H1 (cell line): ENCODE data around the gene FGF1. TPM values are rescaled to one million over a fixed set of nuclear protein-coding genes. Genes with fewer than 3 reads are reported as not detected.

Experiments
- CTCF ChIA-PET: fragments of 300-600 bp; sonication (Branson Sonifier 250); formaldehyde crosslinking; loops from one replicate; lab custom pipeline; 2021; ENCODE audit not compliant: partially characterized antibody; lab: Charles Lee
- POLR2A ChIA-PET: fragments of 300-600 bp; sonication (Branson Sonifier 250); formaldehyde crosslinking; loops from one replicate; lab custom pipeline; 2021; ENCODE audit warnings: inconsistent platforms; ENCODE audit not compliant: partially characterized antibody; lab: Charles Lee
- DNase-seq, 2 experiments: peaks; one replicate each; pipeline versions ENCODE4 v3.0.0 to v3.0.0-alpha.2; 2010 to 2022; ENCODE audit warnings: low spot score in 2 of 2, low read depth in 1 of 2, mixed read lengths in 1 of 2
- FAIRE-seq: peaks from 2 replicates; lab custom pipeline; 2011; peaks lifted over from hg19 to GRCh38; lab: Jason Lieb, UNC
- H2AFZ ChIP-seq: 2 replicates; pipeline ENCODE4 v1.8.1; 2012; ENCODE audit warnings: low read length, inconsistent platforms
- H2AK5ac ChIP-seq: 2 replicates; pipeline ENCODE4 v1.6.1; 2013; ENCODE audit warnings: low read depth, low read length
- H2BK120ac ChIP-seq: replicated peaks from 2 replicates; pipeline ENCODE3; 2013; ENCODE audit warnings: low read depth, low read length, inconsistent platforms
- H2BK12ac ChIP-seq: 2 replicates; pipeline ENCODE4 v1.6.1; 2013; ENCODE audit warnings: low read depth, low read length
- H2BK15ac ChIP-seq: 2 replicates; pipeline ENCODE4 v1.6.1; 2013; ENCODE audit warnings: low read length
- H2BK20ac ChIP-seq: 2 replicates; pipeline ENCODE4 v1.6.1; 2013; ENCODE audit warnings: low read length
- H2BK5ac ChIP-seq: 2 replicates; pipeline ENCODE4 v1.6.1; 2013; ENCODE audit warnings: low read depth, low read length
- H3K14ac ChIP-seq: 2 replicates; pipeline ENCODE4 v1.6.1; 2013; ENCODE audit warnings: inconsistent platforms; ENCODE audit not compliant: insufficient read length
- H3K18ac ChIP-seq: 2 replicates; pipeline ENCODE4 v1.6.1; 2013; ENCODE audit warnings: low read length; ENCODE audit errors: extremely low read depth
- H3K23ac ChIP-seq: 2 replicates; pipeline ENCODE4 v1.6.1; 2013; ENCODE audit warnings: inconsistent platforms; ENCODE audit not compliant: insufficient read length
- H3K23me2 ChIP-seq: 2 replicates; pipeline ENCODE4 v1.6.1; 2013; ENCODE audit warnings: low read depth, low read length
- H3K27ac ChIP-seq: 2 replicates; pipeline ENCODE4 v1.6.1; 2011; ENCODE audit warnings: low read depth, low read length, inconsistent platforms
- H3K27me3 ChIP-seq, 4 experiments: replicated peaks in 1 of 4; 1 replicate in 1 of 4; 2 replicates in 3 of 4; pipeline versions ENCODE4 v1.6.1 to v1.8.1; 2011 to 2013; ENCODE audit warnings: low read length in 3 of 4, mild to moderate bottlenecking in 3 of 4, inconsistent platforms in 2 of 4, mixed read lengths in 2 of 4, moderate library complexity in 1 of 4; ENCODE audit not compliant: control insufficient read depth in 3 of 4, insufficient read depth in 3 of 4; ENCODE audit errors: extremely low read depth in 1 of 4
- H3K36me3 ChIP-seq, 4 experiments: 2 replicates each; pipeline versions ENCODE4 v1.6.1 to v1.8.1; 2011 to 2013; ENCODE audit warnings: mild to moderate bottlenecking in 4 of 4, low read length in 3 of 4, moderate library complexity in 2 of 4, control low read depth in 1 of 4, inconsistent platforms in 1 of 4; ENCODE audit not compliant: insufficient read depth in 4 of 4, control insufficient read depth in 2 of 4
- H3K4ac ChIP-seq: replicated peaks from 2 replicates; pipeline ENCODE3; 2013; ENCODE audit warnings: low read length, low read depth, mixed read lengths, inconsistent platforms; ENCODE audit not compliant: insufficient read length
- H3K4me1 ChIP-seq, 4 experiments: replicated peaks in 1 of 4; 1 replicate in 1 of 4; 2 replicates in 3 of 4; pipeline versions ENCODE4 v1.6.1 to v1.8.1; 2011 to 2013; ENCODE audit warnings: low read length in 3 of 4, inconsistent platforms in 2 of 4, mixed read lengths in 1 of 4; ENCODE audit not compliant: insufficient read depth in 4 of 4, control insufficient read depth in 3 of 4
- H3K4me2 ChIP-seq, 2 experiments: 2 replicates each; pipeline versions ENCODE4 v1.6.1 to v1.8.1; 2011 to 2013; ENCODE audit warnings: low read depth in 2 of 2, low read length in 2 of 2, control low read depth in 1 of 2, inconsistent platforms in 1 of 2, mild to moderate bottlenecking in 1 of 2; ENCODE audit not compliant: insufficient read depth in 1 of 2
- H3K4me3 ChIP-seq, 4 experiments: fragments of 200-600, 300-600 bp in 1 of 4; sonication (generic), shearing (Covaris generic), sonication (Bioruptor Twin) in 1 of 4; 2 replicates each; pipeline versions ENCODE4 v1.5.1 to v1.8.1; 2011 to 2016; ENCODE audit warnings: low read length in 4 of 4, low read depth in 3 of 4, control low read depth in 2 of 4, inconsistent platforms in 2 of 4, mild to moderate bottlenecking in 2 of 4, mixed read lengths in 1 of 4, moderate library complexity in 1 of 4; ENCODE audit not compliant: insufficient read depth in 2 of 4; ENCODE audit errors: extremely low read depth in 1 of 4
- H3K56ac ChIP-seq: replicated peaks from 2 replicates; pipeline ENCODE3; 2013; ENCODE audit warnings: low read depth, mild to moderate bottlenecking, mixed read lengths, low read length, inconsistent platforms; ENCODE audit not compliant: insufficient read length
- H3K79me1 ChIP-seq: 2 replicates; pipeline ENCODE4 v1.6.1; 2013; ENCODE audit warnings: low read depth, low read length, control low read depth
- H3K79me2 ChIP-seq, 2 experiments: 2 replicates each; pipeline versions ENCODE4 v1.6.1 to v1.8.1; 2012 to 2013; ENCODE audit warnings: low read length in 2 of 2, mild to moderate bottlenecking in 2 of 2, inconsistent platforms in 1 of 2; ENCODE audit not compliant: insufficient read depth in 2 of 2, control insufficient read depth in 1 of 2
- H3K9ac ChIP-seq, 4 experiments: replicated peaks in 1 of 4; 1 replicate in 1 of 4; 2 replicates in 3 of 4; pipeline versions ENCODE4 v1.6.1 to v1.8.1; 2011 to 2013; ENCODE audit warnings: low read depth in 3 of 4, low read length in 3 of 4, control low read depth in 2 of 4, mild to moderate bottlenecking in 2 of 4, moderate library complexity in 2 of 4, inconsistent platforms in 1 of 4; ENCODE audit errors: extremely low read depth in 1 of 4
- H3K9me3 ChIP-seq, 2 experiments: 2 replicates each; pipeline versions ENCODE4 v1.6.1 to v1.8.1; 2012 to 2013; ENCODE audit warnings: mild to moderate bottlenecking in 2 of 2, moderate library complexity in 2 of 2, control low read depth in 1 of 2, inconsistent platforms in 1 of 2, low read depth in 1 of 2, low read length in 1 of 2, mixed read lengths in 1 of 2; ENCODE audit not compliant: insufficient read depth in 2 of 2
- H4K20me1 ChIP-seq, 2 experiments: replicated peaks in 1 of 2; 2 replicates each; pipeline versions ENCODE3 to v1.8.1; 2011 to 2013; ENCODE audit warnings: inconsistent platforms in 2 of 2, low read length in 2 of 2, mild to moderate bottlenecking in 1 of 2; ENCODE audit not compliant: insufficient read depth in 2 of 2, control insufficient read depth in 1 of 2
- H4K5ac ChIP-seq: 2 replicates; pipeline ENCODE4 v1.6.1; 2013; ENCODE audit warnings: low read length, low read depth, mixed read lengths, inconsistent platforms; ENCODE audit not compliant: insufficient read length
- H4K8ac ChIP-seq: 2 replicates; pipeline ENCODE4 v1.8.0; 2013; ENCODE audit warnings: mild to moderate bottlenecking, moderate library complexity, low read length, inconsistent platforms; ENCODE audit not compliant: insufficient read depth; ENCODE audit errors: extremely low read depth
- H4K91ac ChIP-seq: replicated peaks from 2 replicates; pipeline ENCODE3; 2013; ENCODE audit warnings: low read length, mixed read lengths, inconsistent platforms; ENCODE audit not compliant: insufficient read length
- CEBPB ChIP-seq: IDR thresholded peaks from 2 replicates; pipeline ENCODE4 v1.6.1; 2012; ENCODE audit warnings: low read depth, low read length
- CTBP2 ChIP-seq: IDR thresholded peaks from 2 replicates; pipeline ENCODE4 v1.7.0; 2011; ENCODE audit warnings: borderline replicate concordance, mild to moderate bottlenecking, moderate library complexity, mixed read lengths, low read length; ENCODE audit not compliant: insufficient read depth, insufficient read length
- GABPA ChIP-seq: IDR thresholded peaks from 2 replicates; pipeline ENCODE4 v1.6.1; 2011; ENCODE audit warnings: mild to moderate bottlenecking, low read length, moderate library complexity, borderline replicate concordance; ENCODE audit not compliant: insufficient read depth
- GTF2F1 ChIP-seq: IDR thresholded peaks from 2 replicates; pipeline ENCODE4 v1.6.1; 2012; ENCODE audit warnings: low read depth, low read length, improper control_type of control experiment, borderline replicate concordance
- JUN ChIP-seq: IDR thresholded peaks from 2 replicates; pipeline ENCODE4 v1.6.1; 2011; ENCODE audit warnings: low read depth, mild to moderate bottlenecking, improper control_type of control experiment, low read length
- KDM5A ChIP-seq: fragments of 200-600 bp; IDR thresholded peaks from 2 replicates; pipeline ENCODE4 v1.7.1; 2012; ENCODE audit warnings: mild to moderate bottlenecking, low read length, inconsistent platforms, mixed read lengths
- NRF1 ChIP-seq: IDR thresholded peaks from 2 replicates; pipeline ENCODE4 v1.6.1; 2011; ENCODE audit warnings: mild to moderate bottlenecking, low read depth, low read length, improper control_type of control experiment
- POLR2AphosphoS5 ChIP-seq: IDR thresholded peaks from 2 replicates; pipeline ENCODE4 v1.6.1; 2011; ENCODE audit warnings: low read depth, low read length
- RXRA ChIP-seq: IDR thresholded peaks from 2 replicates; pipeline ENCODE4 v1.6.1; 2011; ENCODE audit warnings: low read depth, mild to moderate bottlenecking, low read length, moderate library complexity; ENCODE audit not compliant: insufficient read depth
- SIX5 ChIP-seq: IDR thresholded peaks from 2 replicates; pipeline ENCODE4 v1.6.1; 2011; ENCODE audit warnings: mild to moderate bottlenecking, low read depth, low read length
- SRF ChIP-seq: IDR thresholded peaks from 2 replicates; pipeline ENCODE4 v1.6.1; 2011; ENCODE audit warnings: mild to moderate bottlenecking, low read depth, low read length, moderate library complexity
- TAF1 ChIP-seq: IDR thresholded peaks from 2 replicates; pipeline ENCODE4 v1.6.1; 2011; ENCODE audit warnings: mild to moderate bottlenecking, low read depth, low read length
- ZNF274 ChIP-seq: IDR thresholded peaks from 2 replicates; pipeline ENCODE4 v1.7.0; 2012; ENCODE audit warnings: low read length, borderline replicate concordance; ENCODE audit errors: extremely low read depth
- WGBS, 2 experiments: shearing (Covaris generic) in 1 of 2; methylation state at CpG; one replicate each; pipeline versions ENCODE4 v1.1.6 to v1.1.7; 2013 to 2015; ENCODE audit warnings: low lambda C conversion rate in 2 of 2, mixed read lengths in 2 of 2, inconsistent platforms in 1 of 2, low coverage in 1 of 2, missing lambda C conversion rate in 1 of 2; ENCODE audit not compliant: insufficient replicate concordance in 2 of 2, insufficient coverage in 1 of 2, insufficient read length in 1 of 2; ENCODE audit errors: extremely low coverage in 1 of 2, missing lambda C conversion rate in 1 of 2; 5-methylcytosine and 5-hydroxymethylcytosine counted together
- polyA plus RNA-seq, 7 experiments: library from polyadenylated mRNA; depleted of rRNA in 3 of 7; stranded (reverse) in 5 of 7; unstranded in 2 of 7; fragments of >200 nt in 5 of 7; fragments of 200-250 nt in 2 of 7; gene quantifications; 1 replicate in 5 of 7; 2 replicates in 1 of 7; 4 replicates in 1 of 7; pipeline versions ENCODE4 v1.2.1 to v1.2.3, GENCODE V29; 2011 to 2013; ENCODE audit warnings: missing spikeins in 2 of 7, mixed read lengths in 2 of 7
- total RNA-seq: library from RNA; stranded (reverse); fragmentation: NEBNext Ultra II Directional; extraction: Animal tissue kit (Norgen Biotek cat#: 25700); gene quantifications from 2 replicates; pipeline ENCODE4 v1.2.1, GENCODE V29; 2021

Gene FGF1
- total and polyA plus RNA-seq, 2 of the 8 experiments (the other 6 are each of a cell fraction or from before 2014, with no cell fraction given): 0.30 to 0.50 TPM

DNA sequence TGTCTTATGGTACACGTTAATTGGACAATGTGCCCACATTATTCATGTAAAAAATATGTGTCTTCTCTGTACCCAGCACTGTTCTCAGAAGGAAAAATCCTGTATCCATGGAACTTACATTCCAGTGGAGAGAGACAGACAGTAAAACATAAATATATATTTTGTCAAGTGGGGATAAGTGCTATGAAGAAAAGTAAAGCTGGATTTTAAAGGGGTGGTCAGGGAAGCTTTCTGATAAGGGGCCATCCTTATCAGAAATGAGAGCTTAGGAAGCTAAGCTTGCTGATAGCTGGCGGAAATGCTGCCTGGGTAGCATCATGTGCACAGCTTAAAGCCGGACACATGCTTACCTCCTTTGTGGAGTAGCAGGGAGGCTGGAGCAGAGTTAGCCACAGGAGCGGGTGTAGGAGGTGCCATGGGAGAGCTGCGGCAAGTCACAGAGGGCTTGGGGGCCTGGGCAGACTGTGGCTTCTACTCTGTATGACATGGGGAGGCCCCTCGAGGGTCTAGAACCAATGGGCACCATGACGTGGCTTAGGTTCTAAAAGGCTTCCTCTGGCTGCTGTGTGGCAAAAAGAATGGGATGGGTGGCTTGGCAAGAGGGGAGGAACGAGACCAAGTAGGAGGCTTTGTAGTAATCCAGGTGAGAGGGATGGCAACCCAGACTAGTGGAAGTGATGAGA lies 141.7 kb downstream of the FGF1 start:
- ChIA-PET POLR2A (interaction anchor here (0.9 kb wide), 1 partner anchor 199 kb away, joined by 3 read pairs; no protein-coding TSS in a partner anchor), CTCF (interaction anchor here (1.1 to 13.2 kb wide), 6 partner anchors 62 to 397 kb away, joined by 3 to 191 read pairs (median 4); partner anchors contain the start of gene SPRY4)
- Histone ChIP-seq H3K4ac (no peak overlapping the region), H2AK5ac (peak overlapping the region; percentile 53; the same call in 1 of the 2 replicates), H3K9ac (no peak overlapping the region), H4K8ac (no peak overlapping the region), H3K23ac (no peak overlapping the region), H2BK5ac (peak overlapping the region; percentile 46; the same call in 1 of the 2 replicates), H4K91ac (peak overlapping the region; percentile 30), H3K36me3 (no peaks in the 10 kb centered on the region), H2AFZ (no peak overlapping the region), H3K79me2 (no peaks in the 10 kb centered on the region), H3K4me3 (no peak overlapping the region), H2BK12ac (peak overlapping the region; percentile 85; the same call in 1 of the 2 replicates), H3K23me2 (peaks cover 2% of the 10 kb centered on the region; the same call in 1 of the 2 replicates), H3K18ac (peak overlapping the region; percentile 80; the same call in 1 of the 2 replicates), H3K4me1 (peaks cover 0 to 8% (median 2%) of the 10 kb centered on the region in 4 experiments; a peak in 3 of 7 replicates), H4K5ac (no peak overlapping the region), H3K56ac (no peak overlapping the region), H2BK20ac (no peak overlapping the region; the same call in 1 of the 2 replicates), H3K27ac (no peak overlapping the region), H2BK15ac (peak overlapping the region; percentile 36; the same call in 1 of the 2 replicates), H3K4me2 (no peak overlapping the region), H3K9me3 (no peaks in the 10 kb centered on the region), H3K79me1 (no peaks in the 10 kb centered on the region), H4K20me1 (no peaks in the 10 kb centered on the region), H3K14ac (no peak overlapping the region), H3K27me3 (no peaks in the 10 kb centered on the region), H2BK120ac (peak overlapping the region; percentile 69)
- FAIRE-seq (no peak), DNase-seq (no peak)
- 89% methylated on average over 8 of the region's 8 CpGs; no CpG with 5 or more reads in 1 of the 2 experiments for WGBS, 2 experiments
- TF ChIP-seq TAF1: no peak
- no peak for TF ChIP-seq NRF1
- no peak for TF ChIP-seq SRF
- TF ChIP-seq SIX5: no peak
- no peak for TF ChIP-seq GABPA
- no peak for TF ChIP-seq POLR2AphosphoS5
- TF ChIP-seq JUN: no peak
- TF ChIP-seq GTF2F1: no peak
- no peak for TF ChIP-seq CTBP2
- TF ChIP-seq KDM5A: no peak
- TF ChIP-seq ZNF274: no peak
- TF ChIP-seq RXRA: no peak
- TF ChIP-seq CEBPB: no peak
